ENCODE results near the gene TRPM6. TPM values are rescaled to one million over a fixed set of nuclear protein-coding genes. Genes with fewer than 3 reads are reported as not detected.

TRPM6 gene
- total and polyA plus RNA-seq, 2 donors from 2014 or later: 1.3 to 2.0 TPM

DNA sequence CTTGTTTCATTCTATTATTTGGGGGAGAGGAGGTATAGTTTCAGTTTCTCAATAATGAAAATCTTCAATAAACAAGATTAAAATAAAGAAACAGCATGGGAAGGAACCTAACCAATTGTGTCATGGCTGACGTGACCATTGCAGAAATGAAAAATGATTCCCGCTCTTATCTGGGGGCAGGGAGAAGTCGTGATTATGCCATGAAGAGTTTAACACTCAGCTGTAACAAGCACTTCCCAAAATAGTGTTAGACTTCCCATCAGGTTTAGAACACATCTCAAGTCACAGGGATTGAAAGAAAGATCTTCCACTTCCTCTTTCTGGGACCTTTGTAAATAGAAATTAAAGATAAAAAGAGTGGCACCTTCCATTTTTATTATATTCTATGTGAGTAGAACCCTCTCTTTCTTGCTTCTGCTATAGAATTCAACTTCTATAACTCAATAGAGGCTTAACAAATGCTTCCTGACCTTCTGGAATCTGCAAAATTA lies 122.2 kb downstream of the TRPM6 start:
- intact Hi-C loops (cut with DNase I): no loop called here
- DNase-seq (no peak), FAIRE-seq (no peak)
- no peak overlapping the region for H3K27ac ChIP-seq (ENCODE audit: low read depth in 2 of 2, low read length in 2 of 2)
- H3K36me3 ChIP-seq (ENCODE audit: control insufficient read depth in 2 of 3, insufficient read depth in 3 of 3, low read length in 3 of 3): no peaks in the 10 kb centered on the region
- H3K4me1 ChIP-seq (ENCODE audit: control insufficient read depth in 2 of 3, insufficient read depth in 2 of 3, low read depth in 1 of 3, low read length in 3 of 3): no peaks in the 10 kb centered on the region
- no peaks in the 10 kb centered on the region for H3K9me3 ChIP-seq (ENCODE audit: control insufficient read depth in 2 of 3, insufficient read depth in 1 of 3, low read length in 3 of 3)
- H3K9ac ChIP-seq (ENCODE audit: low read length in 3 of 3): no peak overlapping the region
- TF ChIP-seq, protein P1, sequence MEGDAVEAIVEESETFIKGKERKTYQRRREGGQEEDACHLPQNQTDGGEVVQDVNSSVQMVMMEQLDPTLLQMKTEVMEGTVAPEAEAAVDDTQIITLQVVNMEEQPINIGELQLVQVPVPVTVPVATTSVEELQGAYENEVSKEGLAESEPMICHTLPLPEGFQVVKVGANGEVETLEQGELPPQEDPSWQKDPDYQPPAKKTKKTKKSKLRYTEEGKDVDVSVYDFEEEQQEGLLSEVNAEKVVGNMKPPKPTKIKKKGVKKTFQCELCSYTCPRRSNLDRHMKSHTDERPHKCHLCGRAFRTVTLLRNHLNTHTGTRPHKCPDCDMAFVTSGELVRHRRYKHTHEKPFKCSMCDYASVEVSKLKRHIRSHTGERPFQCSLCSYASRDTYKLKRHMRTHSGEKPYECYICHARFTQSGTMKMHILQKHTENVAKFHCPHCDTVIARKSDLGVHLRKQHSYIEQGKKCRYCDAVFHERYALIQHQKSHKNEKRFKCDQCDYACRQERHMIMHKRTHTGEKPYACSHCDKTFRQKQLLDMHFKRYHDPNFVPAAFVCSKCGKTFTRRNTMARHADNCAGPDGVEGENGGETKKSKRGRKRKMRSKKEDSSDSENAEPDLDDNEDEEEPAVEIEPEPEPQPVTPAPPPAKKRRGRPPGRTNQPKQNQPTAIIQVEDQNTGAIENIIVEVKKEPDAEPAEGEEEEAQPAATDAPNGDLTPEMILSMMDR (IDR thresholded peaks at IDR 0.05; ENCODE audit: borderline replicate concordance, extremely low read depth, insufficient read depth): no peak
- no peaks in the 10 kb centered on the region for H3K27me3 ChIP-seq (ENCODE audit: control insufficient read depth, insufficient read depth, low read length)
- H3K4me3 ChIP-seq (ENCODE audit: low read length in 3 of 3): no peak overlapping the region

DNA sequence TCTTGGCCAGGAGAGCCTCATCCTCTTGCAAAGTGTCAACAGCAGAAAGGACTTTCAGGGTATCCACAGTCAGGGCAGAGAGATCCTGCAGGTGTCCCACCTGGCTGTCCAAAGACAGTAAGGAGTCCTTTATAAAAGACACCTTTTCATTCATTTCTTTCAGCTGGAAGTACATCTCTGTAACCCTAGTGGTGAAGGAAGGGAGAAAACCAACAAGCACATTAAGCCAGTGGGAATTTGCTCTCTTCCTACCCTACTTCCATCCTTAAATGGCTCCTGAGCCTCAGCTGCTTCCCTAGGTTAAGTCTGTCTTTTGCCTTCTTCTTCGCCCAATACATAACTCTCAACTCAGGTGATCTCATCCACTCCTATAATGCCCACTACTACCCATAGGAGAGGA lies 124.8 kb downstream of the TRPM6 start:
- Histone ChIP-seq H3K9me3 (ENCODE audit: control insufficient read depth in 2 of 3, insufficient read depth in 1 of 3, low read length in 3 of 3) (no peaks in the 10 kb centered on the region), H3K9ac (ENCODE audit: low read length in 3 of 3) (no peak overlapping the region), H3K4me3 (ENCODE audit: low read length in 3 of 3) (no peak overlapping the region), H3K27ac (ENCODE audit: low read depth in 2 of 2, low read length in 2 of 2) (no peak overlapping the region), H3K4me1 (ENCODE audit: control insufficient read depth in 2 of 3, insufficient read depth in 2 of 3, low read depth in 1 of 3, low read length in 3 of 3) (no peaks in the 10 kb centered on the region), H3K36me3 (ENCODE audit: control insufficient read depth in 2 of 3, insufficient read depth in 3 of 3, low read length in 3 of 3) (no peaks in the 10 kb centered on the region), H3K27me3 (ENCODE audit: control insufficient read depth, insufficient read depth, low read length) (no peaks in the 10 kb centered on the region)
- FAIRE-seq (no peak), DNase-seq (no peak)
- intact Hi-C loops (cut with DNase I): no loop called here
- TF ChIP-seq, protein P1 (IDR thresholded peaks at IDR 0.05; ENCODE audit: borderline replicate concordance, extremely low read depth, insufficient read depth): no peak

DNA sequence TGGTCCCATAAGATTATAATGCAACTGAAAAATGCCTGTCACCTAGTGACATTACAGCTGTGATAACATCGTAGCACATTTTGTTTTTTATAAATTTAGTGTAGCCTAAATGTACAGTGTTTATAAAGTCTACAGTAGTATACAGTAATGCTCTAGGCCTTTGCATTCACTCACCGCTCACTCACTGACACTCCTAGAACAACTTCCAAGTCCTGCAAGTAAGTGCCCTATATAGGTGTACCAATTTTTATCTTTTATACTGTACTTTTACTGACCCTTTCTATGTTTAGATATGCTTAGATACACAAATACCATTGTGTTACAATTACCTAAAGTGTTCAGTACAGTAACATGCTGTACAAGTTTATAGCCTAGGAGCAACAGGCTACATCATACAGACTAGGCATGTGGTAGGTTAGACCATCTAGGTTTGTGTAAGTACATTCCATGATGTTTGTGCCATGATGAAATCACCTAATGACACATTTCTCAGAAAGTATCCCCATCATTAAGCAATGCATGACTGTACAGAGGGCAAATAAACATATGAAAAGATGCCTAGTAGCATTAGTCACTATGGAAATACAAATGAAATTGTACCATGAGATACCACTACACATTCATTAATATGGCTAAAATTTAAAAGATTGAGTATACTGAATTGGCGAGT lies 127.6 kb downstream of the TRPM6 start:
- TF ChIP-seq, protein P1 (IDR thresholded peaks at IDR 0.05; ENCODE audit: borderline replicate concordance, extremely low read depth, insufficient read depth): no peak
- no peak overlapping the region for H3K9ac ChIP-seq (ENCODE audit: low read length in 3 of 3)
- no peak overlapping the region for H3K4me3 ChIP-seq (ENCODE audit: low read length in 3 of 3)
- intact Hi-C loops (cut with DNase I): no loop called here
- no peaks in the 10 kb centered on the region for H3K4me1 ChIP-seq (ENCODE audit: control insufficient read depth in 2 of 3, insufficient read depth in 2 of 3, low read depth in 1 of 3, low read length in 3 of 3)
- H3K9me3 ChIP-seq (ENCODE audit: control insufficient read depth in 2 of 3, insufficient read depth in 1 of 3, low read length in 3 of 3): no peaks in the 10 kb centered on the region
- no peaks in the 10 kb centered on the region for H3K36me3 ChIP-seq (ENCODE audit: control insufficient read depth in 2 of 3, insufficient read depth in 3 of 3, low read length in 3 of 3)
- FAIRE-seq (no peak), DNase-seq (no peak)
- no peak overlapping the region for H3K27ac ChIP-seq (ENCODE audit: low read depth in 2 of 2, low read length in 2 of 2)
- no peaks in the 10 kb centered on the region for H3K27me3 ChIP-seq (ENCODE audit: control insufficient read depth, insufficient read depth, low read length)
